Kidney epithelial cell (primary cell): ENCODE measurements around the gene SH2D5. TPM values are rescaled to one million over a fixed set of nuclear protein-coding genes. Genes with fewer than 3 reads are reported as not detected.

ENCODE experiments used
- DNase-seq: peaks from one replicate; pipeline ENCODE4 v3.0.0-alpha.2; 2010; ENCODE audit warnings: low read depth
- H3K27me3 ChIP-seq: 2 replicates; pipeline ENCODE4 v1.6.0; 2011; ENCODE audit warnings: low read length; ENCODE audit not compliant: control insufficient read depth, insufficient read depth
- H3K36me3 ChIP-seq: 2 replicates; pipeline ENCODE4 v1.5.1; 2011; ENCODE audit warnings: low read length; ENCODE audit not compliant: control insufficient read depth, insufficient read depth
- H3K4me3 ChIP-seq: 2 replicates; pipeline ENCODE4 v1.5.1; 2011; ENCODE audit warnings: low read depth, mild to moderate bottlenecking, control low read depth, low read length
- total RNA-seq: library from RNA; depleted of rRNA; stranded (reverse); fragments of >200 nt; gene quantifications from 2 replicates; pipeline ENCODE4 v1.2.3, GENCODE V29; 2015
- TF ChIP-seq, protein P1 (sequence below): IDR thresholded peaks from 2 replicates; pipeline ENCODE4 v1.5.1; 2011; ENCODE audit warnings: mild to moderate bottlenecking, moderate library complexity, low read length, control low read depth, inconsistent platforms; ENCODE audit not compliant: insufficient read depth, poor library complexity, severe bottlenecking

SH2D5 gene
- total RNA-seq, 1 donor from 2014 or later: 11.7 TPM

DNA sequence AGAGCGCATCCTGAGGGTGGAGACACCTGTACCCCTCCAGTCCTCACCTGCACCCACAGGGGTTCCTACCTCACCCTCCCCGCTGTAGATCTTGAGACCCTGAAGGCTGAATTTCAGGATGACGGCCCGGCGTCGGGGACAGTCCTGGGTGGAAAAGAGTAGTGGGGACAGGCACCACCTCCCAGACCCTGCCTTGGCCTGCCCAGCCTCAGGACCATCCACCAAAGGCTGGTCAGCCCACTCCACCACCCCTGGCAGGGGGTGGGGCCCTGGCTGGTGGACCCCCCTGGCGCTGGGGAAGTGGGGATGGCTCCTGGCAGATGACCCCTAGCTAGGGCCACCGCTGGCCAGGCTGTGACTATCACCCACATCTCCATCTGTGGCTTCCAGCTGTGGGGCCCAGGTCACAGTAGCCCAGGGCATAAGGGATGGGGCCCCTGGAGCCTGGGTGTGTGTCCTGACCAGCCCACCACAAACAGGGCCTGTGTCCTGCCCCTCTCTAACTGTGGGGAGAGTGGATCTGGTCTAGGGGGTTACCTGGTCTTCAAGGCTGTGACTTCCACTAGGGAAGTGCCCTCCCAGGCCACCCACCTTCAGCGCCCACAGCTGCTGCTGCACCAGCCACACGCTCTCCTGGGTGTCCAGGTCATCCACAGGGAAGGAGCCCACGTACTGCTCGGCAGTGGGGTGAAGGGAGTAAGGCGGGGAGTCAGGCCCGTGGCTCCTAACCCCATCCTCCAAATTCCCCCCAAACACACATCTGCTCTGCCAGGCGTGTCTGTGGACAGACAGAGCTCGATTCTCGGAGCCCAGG lies 5.4 kb downstream of the SH2D5 start:
- Histone ChIP-seq H3K27me3 (no peaks in the 10 kb centered on the region), H3K4me3 (no peak overlapping the region), H3K36me3 (no peaks in the 10 kb centered on the region)
- TF ChIP-seq, protein P1, sequence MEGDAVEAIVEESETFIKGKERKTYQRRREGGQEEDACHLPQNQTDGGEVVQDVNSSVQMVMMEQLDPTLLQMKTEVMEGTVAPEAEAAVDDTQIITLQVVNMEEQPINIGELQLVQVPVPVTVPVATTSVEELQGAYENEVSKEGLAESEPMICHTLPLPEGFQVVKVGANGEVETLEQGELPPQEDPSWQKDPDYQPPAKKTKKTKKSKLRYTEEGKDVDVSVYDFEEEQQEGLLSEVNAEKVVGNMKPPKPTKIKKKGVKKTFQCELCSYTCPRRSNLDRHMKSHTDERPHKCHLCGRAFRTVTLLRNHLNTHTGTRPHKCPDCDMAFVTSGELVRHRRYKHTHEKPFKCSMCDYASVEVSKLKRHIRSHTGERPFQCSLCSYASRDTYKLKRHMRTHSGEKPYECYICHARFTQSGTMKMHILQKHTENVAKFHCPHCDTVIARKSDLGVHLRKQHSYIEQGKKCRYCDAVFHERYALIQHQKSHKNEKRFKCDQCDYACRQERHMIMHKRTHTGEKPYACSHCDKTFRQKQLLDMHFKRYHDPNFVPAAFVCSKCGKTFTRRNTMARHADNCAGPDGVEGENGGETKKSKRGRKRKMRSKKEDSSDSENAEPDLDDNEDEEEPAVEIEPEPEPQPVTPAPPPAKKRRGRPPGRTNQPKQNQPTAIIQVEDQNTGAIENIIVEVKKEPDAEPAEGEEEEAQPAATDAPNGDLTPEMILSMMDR: no peak
- no peak for DNase-seq

DNA sequence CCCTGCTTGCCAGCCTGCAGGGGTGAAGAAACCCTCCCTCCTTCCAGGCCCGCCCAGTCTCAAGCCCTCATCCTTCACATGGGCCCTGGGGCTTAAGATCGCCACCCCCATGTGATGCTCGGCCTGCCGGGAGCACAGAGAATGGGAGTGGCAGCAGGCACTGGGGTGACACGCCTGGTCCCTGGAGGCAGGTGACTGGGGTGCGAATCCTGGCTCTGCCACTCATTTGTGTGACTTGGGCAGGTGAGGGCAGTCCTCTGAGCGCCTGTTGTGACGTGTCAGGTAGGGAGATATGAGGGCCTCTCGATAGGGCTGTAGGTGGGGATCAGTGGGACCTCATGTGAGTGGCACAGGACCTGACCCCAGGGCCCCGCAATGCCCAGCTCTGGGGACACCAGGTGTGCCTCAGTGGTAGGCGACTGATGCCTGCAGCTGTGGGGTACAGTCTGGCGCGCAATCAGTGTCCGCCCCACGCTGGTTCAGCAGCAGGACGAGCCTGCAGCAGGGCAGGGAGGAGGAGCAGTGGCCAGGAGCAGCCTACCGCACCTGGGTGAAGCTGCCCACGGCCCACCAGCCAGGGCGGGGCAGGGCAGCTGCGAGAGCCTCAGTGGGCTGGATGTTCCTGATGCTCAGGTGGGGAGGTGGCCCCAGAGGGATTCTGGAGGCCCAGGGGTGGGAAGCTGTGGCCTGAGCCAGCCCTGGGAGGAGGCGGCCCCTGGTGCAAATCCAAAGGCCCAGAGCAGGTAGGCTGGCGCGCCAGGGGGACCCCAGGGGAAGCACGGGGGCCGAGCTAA lies 6.2 kb downstream of the SH2D5 start:
- H3K4me3 ChIP-seq: no peak overlapping the region

DNA sequence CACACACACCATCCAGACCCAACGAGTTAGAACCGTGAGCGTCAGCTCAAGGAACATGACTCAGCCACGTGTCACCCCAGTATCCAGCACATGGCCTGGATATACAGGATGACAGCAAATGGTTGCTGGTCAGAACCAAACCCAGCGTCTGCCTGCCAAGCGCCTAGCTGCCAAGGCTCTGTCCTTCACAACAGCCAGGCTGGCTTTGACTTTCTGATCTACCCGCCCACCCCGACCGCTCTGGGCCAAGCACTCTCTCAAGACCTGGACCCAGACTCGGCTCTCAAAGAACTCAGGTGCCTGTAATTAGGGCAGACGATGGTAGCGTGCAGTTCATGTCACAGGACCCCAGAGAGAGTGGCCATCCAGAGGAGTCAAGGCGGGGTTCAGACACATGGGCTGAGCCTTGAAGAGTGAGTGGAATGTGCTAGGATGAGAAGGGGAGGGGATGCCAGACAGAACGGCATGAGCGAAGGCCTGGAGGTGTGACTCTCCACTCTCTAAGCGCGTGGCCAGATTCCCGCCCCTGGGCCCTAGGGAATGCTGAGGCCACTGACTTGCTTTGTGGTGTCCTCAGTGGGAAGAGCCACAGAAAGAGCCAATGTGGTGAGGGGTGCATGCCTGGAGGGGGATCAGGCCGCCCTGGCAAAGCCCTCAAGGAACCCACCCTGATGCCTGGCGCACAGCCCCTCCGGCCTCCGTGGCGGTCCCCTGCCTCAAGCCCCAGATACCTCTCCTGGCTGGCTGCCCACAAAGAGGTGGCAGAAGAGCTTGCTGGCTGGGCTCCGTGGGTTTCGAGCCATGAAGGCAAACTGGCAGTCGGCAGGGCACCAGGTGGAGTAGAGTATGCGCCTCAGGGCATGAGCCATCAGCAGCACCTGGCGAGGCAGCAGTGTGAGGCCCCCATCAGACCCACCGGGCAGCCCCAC lies 7.0 kb downstream of the SH2D5 start:
- Histone ChIP-seq H3K4me3 (no peak overlapping the region), H3K27me3 (no peaks in the 10 kb centered on the region), H3K36me3 (no peaks in the 10 kb centered on the region)
- peak; percentile 38 for DNase-seq
- TF ChIP-seq, protein P1: no peak

More for the DNA sequence above, 6.2 kb downstream of the SH2D5 start:
- TF ChIP-seq, protein P1: no peak
- H3K36me3 ChIP-seq: no peaks in the 10 kb centered on the region
- no peak for DNase-seq
- H3K27me3 ChIP-seq: no peaks in the 10 kb centered on the region

DNA sequence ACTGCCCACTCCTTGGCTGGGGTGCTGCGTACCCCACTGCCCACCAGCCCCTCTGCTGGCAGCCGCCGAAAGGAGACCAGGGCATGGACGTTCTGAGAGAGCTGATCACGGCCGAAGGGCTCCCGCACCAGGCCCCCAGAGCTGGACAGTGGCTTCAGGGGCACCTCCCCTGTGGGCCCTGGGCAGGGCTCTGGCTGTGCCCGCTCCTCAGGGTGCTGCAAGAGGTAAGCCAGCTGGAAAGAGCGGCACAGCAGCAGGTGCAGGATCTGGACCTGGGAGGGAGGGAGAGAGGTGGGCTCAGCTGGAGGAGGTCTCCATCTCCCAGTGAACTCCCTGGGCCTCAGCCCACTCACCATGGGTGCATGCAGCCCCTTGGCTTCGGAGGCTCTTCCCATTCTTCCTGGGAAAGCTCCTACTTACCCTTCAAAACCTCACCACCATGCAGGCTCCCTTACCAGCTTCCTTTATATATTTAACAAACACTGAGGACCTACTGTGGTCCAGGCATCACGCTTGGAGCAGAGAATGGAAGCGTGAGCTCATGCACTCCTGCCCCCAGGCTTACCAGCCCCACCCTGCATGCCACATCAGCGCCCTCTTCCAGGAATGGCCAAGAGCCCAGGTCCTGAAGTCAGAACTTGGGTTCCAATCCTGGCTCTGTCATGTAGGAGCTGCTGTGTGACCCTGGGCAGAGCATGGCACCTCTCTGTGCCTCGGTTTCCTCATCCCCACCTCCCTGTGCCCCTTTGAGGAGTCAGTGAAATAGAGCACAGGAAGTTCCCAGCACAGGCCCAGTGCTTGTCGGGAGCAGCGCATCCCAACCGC lies 7.9 kb downstream of the SH2D5 start:
- Histone ChIP-seq H3K27me3 (no peaks in the 10 kb centered on the region), H3K4me3 (no peak overlapping the region), H3K36me3 (no peaks in the 10 kb centered on the region)
- TF ChIP-seq, protein P1: no peak
- DNase-seq: no peak
